HCT116 (cell line): ENCODE results near the gene NSF. TPM values are rescaled to one million over a fixed set of nuclear protein-coding genes. Genes with fewer than 3 reads are reported as not detected.

ENCODE experiments used
- ATAC-seq: fragments of 200-7000 bp; cut with Tn5 transposase; 2 replicates; pipeline ENCODE4 v1.9.1; 2020; ENCODE audit warnings: mild to moderate bottlenecking, moderate library complexity
- BruUV-seq: library from RNA; stranded (reverse); fragments of 400-500 nt; replicated peaks from 2 replicates; lab custom pipeline; 2021; lab: Mats Ljungman, UMichigan
- CTCF ChIA-PET: fragments of 300-600 bp; sonication (Branson Sonifier 250); formaldehyde crosslinking; loops from one replicate; lab custom pipeline; 2021; ENCODE audit warnings: antibody characterized with exemption; lab: Charles Lee
- POLR2A ChIA-PET: fragments of 300-600, 350-600 bp; sonication (Branson Sonifier 250); formaldehyde crosslinking; loops from one replicate; lab custom pipeline; 2021; ENCODE audit warnings: antibody characterized with exemption; lab: Charles Lee
- RAD21 ChIA-PET, 2 experiments: fragments of 300-600 bp; sonication (Branson Sonifier 250); formaldehyde crosslinking; loops; one replicate each; lab custom pipeline; 2023; ENCODE audit warnings: low total read pairs in 2 of 2; ENCODE audit not compliant: uncharacterized antibody in 2 of 2, unreplicated experiment in 2 of 2, low non-redundant PET in 1 of 2; lab: Charles Lee
- DNase-seq: peaks from one replicate; pipeline ENCODE4 v3.0.0-alpha.2; 2010; ENCODE audit warnings: low read depth, low spot score
- H2AFZ ChIP-seq: fragments of 200-600 bp; shearing (Covaris generic), sonication (generic); 2 replicates; pipeline ENCODE4 v1.6.1; 2017; ENCODE audit warnings: low read depth, mixed run types, mixed read lengths, antibody characterized with exemption, low read length; ENCODE audit not compliant: poor library complexity, severe bottlenecking
- H3K27ac ChIP-seq: 2 replicates; pipeline ENCODE4 v1.5.1; 2012; ENCODE audit warnings: low read depth, low read length
- H3K27me3 ChIP-seq: fragments of 200-600 bp; sonication (generic); 2 replicates; pipeline ENCODE4 v1.6.1; 2016; ENCODE audit warnings: mixed run types, low read length, mixed read lengths; ENCODE audit not compliant: insufficient read depth
- H3K36me3 ChIP-seq, 2 experiments: fragments of 200-500 bp in 1 of 2; fragments of 200-600 bp in 1 of 2; sonication (Bioruptor generic) in 1 of 2; sonication (generic) in 1 of 2; 2 replicates each; pipeline versions ENCODE4 v1.5.1 to v1.6.1; 2014 to 2016; ENCODE audit warnings: low read length in 2 of 2, inconsistent platforms in 1 of 2, mixed read lengths in 1 of 2, mixed run types in 1 of 2; ENCODE audit not compliant: insufficient read depth in 2 of 2, control insufficient read depth in 1 of 2
- H3K4me1 ChIP-seq, 2 experiments: fragments of 200-600 bp in 1 of 2; sonication (generic) in 1 of 2; 2 replicates each; pipeline versions ENCODE4 v1.5.1 to v1.6.1; 2012 to 2017; ENCODE audit warnings: low read length in 2 of 2, inconsistent platforms in 1 of 2, mild to moderate bottlenecking in 1 of 2, mixed read lengths in 1 of 2, mixed run types in 1 of 2, moderate library complexity in 1 of 2; ENCODE audit not compliant: insufficient read depth in 2 of 2, control insufficient read depth in 1 of 2
- H3K4me2 ChIP-seq: fragments of 200-600 bp; sonication (generic); 2 replicates; pipeline ENCODE4 v1.6.1; 2017; ENCODE audit warnings: mixed run types, low read length, mixed read lengths
- H3K4me3 ChIP-seq, 2 experiments: fragments of 200-600 bp in 1 of 2; sonication (generic) in 1 of 2; replicated peaks in 1 of 2; 2 replicates each; pipeline ENCODE4 v1.5.1; 2011 to 2016; ENCODE audit warnings: low read length in 2 of 2, control low read depth in 1 of 2, low read depth in 1 of 2, mild to moderate bottlenecking in 1 of 2, mixed read lengths in 1 of 2, mixed run types in 1 of 2
- H3K79me2 ChIP-seq: fragments of 200-600 bp; sonication (generic); 2 replicates; pipeline ENCODE4 v1.6.1; 2017; ENCODE audit warnings: mild to moderate bottlenecking, mixed run types, low read length, moderate library complexity, mixed read lengths; ENCODE audit not compliant: insufficient read depth
- H3K9ac ChIP-seq: fragments of 200-600 bp; sonication (generic); 2 replicates; pipeline ENCODE4 v1.6.1; 2016; ENCODE audit warnings: low read length, mixed read lengths
- H3K9me2 ChIP-seq: fragments of 200-600 bp; sonication (generic), shearing (Covaris generic); 2 replicates; pipeline ENCODE4 v1.6.1; 2017; ENCODE audit warnings: mixed run types, mild to moderate bottlenecking, moderate library complexity; ENCODE audit not compliant: insufficient read depth
- H3K9me3 ChIP-seq, 2 experiments: fragments of 200-500 bp in 1 of 2; fragments of 200-600 bp in 1 of 2; sonication (Bioruptor generic) in 1 of 2; sonication (generic) in 1 of 2; 2 replicates each; pipeline ENCODE4 v1.6.1; 2014 to 2017; ENCODE audit warnings: low read length in 2 of 2, mixed read lengths in 2 of 2, inconsistent platforms in 1 of 2, low read depth in 1 of 2, mild to moderate bottlenecking in 1 of 2, mixed run types in 1 of 2, moderate library complexity in 1 of 2; ENCODE audit not compliant: control insufficient read depth in 1 of 2, insufficient read depth in 1 of 2
- H4K20me1 ChIP-seq: fragments of 200-600 bp; sonication (generic), shearing (Covaris generic); 2 replicates; pipeline ENCODE4 v1.6.1; 2017; ENCODE audit warnings: mixed run types, mild to moderate bottlenecking, moderate library complexity; ENCODE audit not compliant: insufficient read depth
- ATF3 ChIP-seq: IDR thresholded peaks from 2 replicates; pipeline ENCODE4 v1.6.1; 2012
- EGR1 ChIP-seq: IDR thresholded peaks from 2 replicates; pipeline ENCODE4 v1.6.1; 2012; ENCODE audit warnings: low read depth
- FOSL1 ChIP-seq: IDR thresholded peaks from 2 replicates; pipeline ENCODE4 v1.6.1; 2012; ENCODE audit warnings: low read depth
- POLR2A ChIP-seq: IDR thresholded peaks from 2 replicates; pipeline ENCODE4 v1.7.0; 2011; ENCODE audit warnings: borderline replicate concordance; ENCODE audit not compliant: insufficient read depth, insufficient read length; ENCODE audit errors: extremely low read depth
- ZNF274 ChIP-seq: fragments of 200-500 bp; sonication (Bioruptor generic); IDR thresholded peaks from 2 replicates; pipeline ENCODE4 v1.6.1; 2014; ENCODE audit warnings: mild to moderate bottlenecking, low read depth, low read length, inconsistent platforms
- intact Hi-C: fragments of 100-400 bp; cut with micrococcal nuclease; formaldehyde crosslinking; loops from 2 replicates; pipeline ENCODE4 v1.10.0; 2022
- total RNA-seq: library from RNA; stranded (reverse); gene quantifications from one replicate; pipeline ENCODE4 v1.2.1, GENCODE V29; 2021; ENCODE audit not compliant: unreplicated experiment
- TF ChIP-seq, protein P1 (sequence below), 3 experiments: fragments of 200-600 bp in 1 of 3; sonication (generic) in 1 of 3; IDR thresholded peaks in 2 of 3; conservative IDR thresholded peaks in 1 of 3; 2 replicates each; pipeline ENCODE4 v1.5.1; 2012 to 2017; ENCODE audit warnings: low read depth in 2 of 3, low read length in 2 of 3, antibody characterized with exemption in 1 of 3, borderline replicate concordance in 1 of 3, control low read depth in 1 of 3, mild to moderate bottlenecking in 1 of 3, mixed read lengths in 1 of 3, mixed run types in 1 of 3, moderate library complexity in 1 of 3; ENCODE audit not compliant: insufficient read depth in 1 of 3
- TF ChIP-seq, protein P2 (sequence below): IDR thresholded peaks from 2 replicates; pipeline ENCODE4 v1.6.1; 2012

NSF gene
- total RNA-seq, 1 experiment from 2014 or later: 61.1 TPM

DNA sequence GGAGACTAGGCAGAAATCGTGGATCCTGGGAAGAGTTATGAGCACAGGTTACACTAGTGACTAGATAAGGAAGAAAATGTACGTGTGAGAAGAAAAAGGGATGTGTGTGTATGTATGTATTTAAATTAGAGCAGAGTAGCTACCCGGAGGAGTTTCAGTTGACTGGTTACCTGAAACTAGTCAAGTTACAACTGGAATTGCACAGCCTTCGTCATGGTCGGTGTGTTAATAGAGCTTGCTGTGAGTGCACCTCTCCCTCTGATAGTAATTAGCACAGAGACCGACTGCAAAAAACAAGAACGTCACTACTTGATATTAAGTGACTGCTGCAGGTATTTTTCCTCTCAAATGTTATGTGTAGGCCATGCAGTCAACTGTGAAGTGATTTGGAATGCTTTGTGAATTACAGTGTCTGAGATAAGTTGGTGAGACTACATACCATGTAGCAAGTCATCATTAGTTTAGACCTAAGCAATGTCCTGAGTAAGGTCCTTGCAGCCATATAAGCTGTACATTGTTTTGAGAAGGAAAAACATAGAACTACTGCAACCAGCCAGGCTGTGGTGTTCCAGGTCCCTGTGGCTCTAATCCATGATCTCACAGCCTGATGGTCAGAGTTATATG, 132.3 kb downstream of the NSF start:
- peaks cover 0 to 6% of the 10 kb centered on the region in 2 experiments; a peak in 3 of 4 replicates for H3K4me1 ChIP-seq

More for the DNA sequence above, 132.3 kb downstream of the NSF start:
- ChIA-PET RAD21 (no interaction called here), POLR2A (interaction anchor here (1.9 kb wide), 1 partner anchor 13 kb away, joined by 4 read pairs; no protein-coding TSS in a partner anchor), CTCF (no interaction called here)
- no peak overlapping the region for H2AFZ ChIP-seq
- no peaks in the 10 kb centered on the region for H4K20me1 ChIP-seq
- TF ChIP-seq ATF3 (no peak), ZNF274 (no peak), POLR2A (no peak), EGR1 (no peak), FOSL1 (no peak)
- TF ChIP-seq, protein P1, sequence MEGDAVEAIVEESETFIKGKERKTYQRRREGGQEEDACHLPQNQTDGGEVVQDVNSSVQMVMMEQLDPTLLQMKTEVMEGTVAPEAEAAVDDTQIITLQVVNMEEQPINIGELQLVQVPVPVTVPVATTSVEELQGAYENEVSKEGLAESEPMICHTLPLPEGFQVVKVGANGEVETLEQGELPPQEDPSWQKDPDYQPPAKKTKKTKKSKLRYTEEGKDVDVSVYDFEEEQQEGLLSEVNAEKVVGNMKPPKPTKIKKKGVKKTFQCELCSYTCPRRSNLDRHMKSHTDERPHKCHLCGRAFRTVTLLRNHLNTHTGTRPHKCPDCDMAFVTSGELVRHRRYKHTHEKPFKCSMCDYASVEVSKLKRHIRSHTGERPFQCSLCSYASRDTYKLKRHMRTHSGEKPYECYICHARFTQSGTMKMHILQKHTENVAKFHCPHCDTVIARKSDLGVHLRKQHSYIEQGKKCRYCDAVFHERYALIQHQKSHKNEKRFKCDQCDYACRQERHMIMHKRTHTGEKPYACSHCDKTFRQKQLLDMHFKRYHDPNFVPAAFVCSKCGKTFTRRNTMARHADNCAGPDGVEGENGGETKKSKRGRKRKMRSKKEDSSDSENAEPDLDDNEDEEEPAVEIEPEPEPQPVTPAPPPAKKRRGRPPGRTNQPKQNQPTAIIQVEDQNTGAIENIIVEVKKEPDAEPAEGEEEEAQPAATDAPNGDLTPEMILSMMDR (IDR thresholded peaks at IDR 0.05 in 2 of 3, conservative IDR thresholded peaks at IDR 0.05 in 1 of 3; ENCODE audit: borderline replicate concordance in 1 of 3, insufficient read depth in 1 of 3, low read depth in 2 of 3, low read length in 2 of 3): no peak
- TF ChIP-seq, protein P2, sequence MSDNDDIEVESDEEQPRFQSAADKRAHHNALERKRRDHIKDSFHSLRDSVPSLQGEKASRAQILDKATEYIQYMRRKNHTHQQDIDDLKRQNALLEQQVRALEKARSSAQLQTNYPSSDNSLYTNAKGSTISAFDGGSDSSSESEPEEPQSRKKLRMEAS: no peak
- no peak overlapping the region for H3K4me2 ChIP-seq
- DNase-seq (no peak), ATAC-seq (no peak)
- 0 out of 4 replicates have a peak, but pooled peaks cover 0 to 1% of the 10 kb centered on the region in 2 experiments for H3K36me3 ChIP-seq
- no TSS peak for BruUV-seq
- no peaks in the 10 kb centered on the region for H3K9me3 ChIP-seq
- no peak overlapping the region for H3K4me3 ChIP-seq
- no peaks in the 10 kb centered on the region for H3K27me3 ChIP-seq
- H3K9me2 ChIP-seq: no peaks in the 10 kb centered on the region; the same call in 1 of the 2 replicates
- no peaks in the 10 kb centered on the region for H3K79me2 ChIP-seq
- intact Hi-C loops: no loop called here
- no peak overlapping the region for H3K9ac ChIP-seq
- no peak overlapping the region for H3K27ac ChIP-seq
